HL-60 (cell line): Measurements from ENCODE around the gene PELO.

Source experiments
- CTCF ChIP-seq: IDR thresholded peaks from one replicate; pipeline ENCODE4 v1.5.1; 2011; ENCODE audit warnings: low read length, control low read depth, inconsistent platforms; ENCODE audit not compliant: insufficient read depth
- GABPA ChIP-seq: IDR thresholded peaks from 2 replicates; pipeline ENCODE4 v1.6.1; 2012; ENCODE audit warnings: low read depth
- POLR2AphosphoS5 ChIP-seq: IDR thresholded peaks from 2 replicates; pipeline ENCODE4 v1.6.1; 2012; ENCODE audit warnings: low read depth
- REST ChIP-seq: IDR thresholded peaks from 2 replicates; pipeline ENCODE4 v1.6.1; 2012; ENCODE audit warnings: low read depth; ENCODE audit not compliant: insufficient replicate concordance
- SPI1 ChIP-seq: IDR thresholded peaks from 2 replicates; pipeline ENCODE4 v1.6.1; 2012; ENCODE audit warnings: low read depth, mild to moderate bottlenecking, borderline replicate concordance

- TF ChIP-seq CTCF (no peak), REST (no peak), GABPA (no peak), POLR2AphosphoS5 (no peak), SPI1 (no peak)
Measured at GRCh38 chr5:52758014-52758413, 29.7 kb upstream of the PELO start.
